ENCODE measurements around the gene SLC2A6.

The SLC2A6 gene

GRCh38 chr9:133524146-133524545 lies 45.2 kb upstream of the SLC2A6 start:
- Histone ChIP-seq H3K36me3 (ENCODE audit: insufficient read depth, low read length) (no peaks in the 10 kb centered on the region), H3K4me3 (ENCODE audit: low read depth, low read length, poor library complexity, severe bottlenecking) (no peak overlapping the region), H3K27me3 (ENCODE audit: insufficient read depth, low read length) (peaks cover 28% of the 10 kb centered on the region), H3K4me1 (ENCODE audit: insufficient read depth, low read length, severe bottlenecking) (no peaks in the 10 kb centered on the region), H4K20me1 (ENCODE audit: insufficient read depth, low read length) (no peaks in the 10 kb centered on the region), H3F3A (ENCODE audit: insufficient read depth, low read length) (no peaks in the 10 kb centered on the region), H3K9me2 (ENCODE audit: low read depth, low read length) (no peaks in the 10 kb centered on the region), H3K27ac (ENCODE audit: low read depth, low read length, poor library complexity, severe bottlenecking) (no peak overlapping the region), H3K9ac (ENCODE audit: low read length) (no peak overlapping the region), H3K79me2 (ENCODE audit: insufficient read depth, low read length) (no peaks in the 10 kb centered on the region), H3K4me2 (ENCODE audit: low read length) (no peak overlapping the region), H2AFZ (ENCODE audit: low read length) (no peak overlapping the region), H3K9me3 (ENCODE audit: low read length) (no peaks in the 10 kb centered on the region)
- no peak for TF ChIP-seq CTCF (IDR thresholded peaks at IDR 0.05; ENCODE audit: low read length)
- TF ChIP-seq EZH2 (IDR thresholded peaks at IDR 0.05; ENCODE audit: borderline replicate concordance, low read length) = no peak

GRCh38 chr9:133523106-133523505 lies 44.2 kb upstream of the SLC2A6 start:
- Histone ChIP-seq H3K9ac (ENCODE audit: low read length) (no peak overlapping the region), H4K20me1 (ENCODE audit: insufficient read depth, low read length) (no peaks in the 10 kb centered on the region), H3K9me2 (ENCODE audit: low read depth, low read length) (no peaks in the 10 kb centered on the region), H3K27ac (ENCODE audit: low read depth, low read length, poor library complexity, severe bottlenecking) (no peak overlapping the region), H3K36me3 (ENCODE audit: insufficient read depth, low read length) (no peaks in the 10 kb centered on the region), H3F3A (ENCODE audit: insufficient read depth, low read length) (no peaks in the 10 kb centered on the region), H3K4me3 (ENCODE audit: low read depth, low read length, poor library complexity, severe bottlenecking) (no peak overlapping the region), H3K9me3 (ENCODE audit: low read length) (no peaks in the 10 kb centered on the region), H2AFZ (ENCODE audit: low read length) (no peak overlapping the region), H3K79me2 (ENCODE audit: insufficient read depth, low read length) (no peaks in the 10 kb centered on the region), H3K4me1 (ENCODE audit: insufficient read depth, low read length, severe bottlenecking) (no peaks in the 10 kb centered on the region), H3K4me2 (ENCODE audit: low read length) (no peak overlapping the region), H3K27me3 (ENCODE audit: insufficient read depth, low read length) (peaks cover 25% of the 10 kb centered on the region)
- TF ChIP-seq CTCF (IDR thresholded peaks at IDR 0.05; ENCODE audit: low read length) = no peak
- TF ChIP-seq EZH2 (IDR thresholded peaks at IDR 0.05; ENCODE audit: borderline replicate concordance, low read length) = no peak

- no peak for TF ChIP-seq EZH2 (IDR thresholded peaks at IDR 0.05; ENCODE audit: borderline replicate concordance, low read length)
- no peak for TF ChIP-seq CTCF (IDR thresholded peaks at IDR 0.05; ENCODE audit: low read length)
- Histone ChIP-seq H3F3A (ENCODE audit: insufficient read depth, low read length) (no peaks in the 10 kb centered on the region), H3K27me3 (ENCODE audit: insufficient read depth, low read length) (peaks cover 23% of the 10 kb centered on the region), H3K4me2 (ENCODE audit: low read length) (no peak overlapping the region), H3K9me3 (ENCODE audit: low read length) (no peaks in the 10 kb centered on the region), H3K9ac (ENCODE audit: low read length) (no peak overlapping the region), H3K27ac (ENCODE audit: low read depth, low read length, poor library complexity, severe bottlenecking) (no peak overlapping the region), H3K4me1 (ENCODE audit: insufficient read depth, low read length, severe bottlenecking) (no peaks in the 10 kb centered on the region), H3K9me2 (ENCODE audit: low read depth, low read length) (no peaks in the 10 kb centered on the region), H3K36me3 (ENCODE audit: insufficient read depth, low read length) (no peaks in the 10 kb centered on the region), H3K79me2 (ENCODE audit: insufficient read depth, low read length) (no peaks in the 10 kb centered on the region), H4K20me1 (ENCODE audit: insufficient read depth, low read length) (no peaks in the 10 kb centered on the region), H2AFZ (ENCODE audit: low read length) (no peak overlapping the region), H3K4me3 (ENCODE audit: low read depth, low read length, poor library complexity, severe bottlenecking) (no peak overlapping the region)
These were observed 43.4 kb upstream of the SLC2A6 start for GRCh38 chr9:133522073-133522910.

All from OCI-LY1 (cell line).